ENCODE data around the gene PERP.

- TF ChIP-seq POLR2AphosphoS5 (IDR thresholded peaks at IDR 0.05; ENCODE audit: insufficient read depth in 1 of 2, low read depth in 1 of 2) (no peak), POLR2A (IDR thresholded peaks at IDR 0.05) (no peak)
- TF ChIP-seq, protein P1, sequence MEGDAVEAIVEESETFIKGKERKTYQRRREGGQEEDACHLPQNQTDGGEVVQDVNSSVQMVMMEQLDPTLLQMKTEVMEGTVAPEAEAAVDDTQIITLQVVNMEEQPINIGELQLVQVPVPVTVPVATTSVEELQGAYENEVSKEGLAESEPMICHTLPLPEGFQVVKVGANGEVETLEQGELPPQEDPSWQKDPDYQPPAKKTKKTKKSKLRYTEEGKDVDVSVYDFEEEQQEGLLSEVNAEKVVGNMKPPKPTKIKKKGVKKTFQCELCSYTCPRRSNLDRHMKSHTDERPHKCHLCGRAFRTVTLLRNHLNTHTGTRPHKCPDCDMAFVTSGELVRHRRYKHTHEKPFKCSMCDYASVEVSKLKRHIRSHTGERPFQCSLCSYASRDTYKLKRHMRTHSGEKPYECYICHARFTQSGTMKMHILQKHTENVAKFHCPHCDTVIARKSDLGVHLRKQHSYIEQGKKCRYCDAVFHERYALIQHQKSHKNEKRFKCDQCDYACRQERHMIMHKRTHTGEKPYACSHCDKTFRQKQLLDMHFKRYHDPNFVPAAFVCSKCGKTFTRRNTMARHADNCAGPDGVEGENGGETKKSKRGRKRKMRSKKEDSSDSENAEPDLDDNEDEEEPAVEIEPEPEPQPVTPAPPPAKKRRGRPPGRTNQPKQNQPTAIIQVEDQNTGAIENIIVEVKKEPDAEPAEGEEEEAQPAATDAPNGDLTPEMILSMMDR (IDR thresholded peaks at IDR 0.05), result no peak
Measured at GRCh38 chr6:138142806-138143205, 35.6 kb upstream of the PERP start.

Measured in vagina (tissue), 2 donors.